ENCODE results near the gene LPP. TPM values are rescaled to one million over a fixed set of nuclear protein-coding genes. Genes with fewer than 3 reads are reported as not detected.

The LPP gene
- total and polyA plus RNA-seq, 2 of the 4 experiments (the other 2 are of a cell fraction), result 16.0 to 130 TPM

GRCh38 chr3:188899881-188900280 lies 745.9 kb downstream of the LPP start:
- Histone ChIP-seq H3K18ac (ENCODE audit: low read depth, low read length) (peak overlapping the region; percentile 50), H3K4me2 (ENCODE audit: low read depth, low read length) (no peak overlapping the region)
- BruUV-seq (replicated peaks), result no TSS peak

More at GRCh38 chr3:188899881-188900280, 745.9 kb downstream of the LPP start:
- Histone ChIP-seq H3K9me3 (ENCODE audit: control insufficient read depth, insufficient read depth, low read length) (no peaks in the 10 kb centered on the region), H3K79me1 (ENCODE audit: low read depth in 1 of 2, low read length in 2 of 2) (peaks cover 0 to 14% of the 10 kb centered on the region in 2 experiments; a peak in 3 of 4 replicates), H3K4me1 (ENCODE audit: control insufficient read depth, insufficient read depth, low read length) (peaks cover 14% of the 10 kb centered on the region), H3K9me1 (ENCODE audit: insufficient read depth, low read length) (peaks cover 21% of the 10 kb centered on the region), H4K8ac (ENCODE audit: low read depth in 2 of 2, low read length in 2 of 2) (peak overlapping the region in 1 of 2 experiments; percentile 1; a peak in 1 of 4 replicates), H2BK5ac (ENCODE audit: low read depth, low read length, poor library complexity, severe bottlenecking) (no peak overlapping the region), H2BK20ac (ENCODE audit: low read depth, low read length) (peak overlapping the region; percentile 23; the same call in 1 of the 2 replicates), H2BK120ac (ENCODE audit: low read depth, low read length) (peak overlapping the region; percentile 20; the same call in 1 of the 2 replicates), H3K9ac (ENCODE audit: low read depth, low read length) (no peak overlapping the region), H3K36me3 (ENCODE audit: control insufficient read depth, insufficient read depth, low read length) (no peaks in the 10 kb centered on the region; the same call in 1 of the 2 replicates), H2AFZ (replicated peaks; ENCODE audit: low read length, poor library complexity) (no peak overlapping the region), H4K5ac (ENCODE audit: low read depth, low read length) (no peak overlapping the region), H3K27me3 (ENCODE audit: control insufficient read depth, insufficient read depth, low read length) (no peaks in the 10 kb centered on the region), H3K4ac (ENCODE audit: low read depth, low read length) (peak overlapping the region; percentile 54; the same call in 1 of the 2 replicates), H3K14ac (replicated peaks; ENCODE audit: low read depth, low read length) (peak overlapping the region; percentile 73), H4K91ac (ENCODE audit: insufficient read depth, low read depth, low read length) (no peak overlapping the region), H2AK5ac (ENCODE audit: low read depth, low read length) (peak overlapping the region; percentile 7; the same call in 1 of the 2 replicates), H4K20me1 (ENCODE audit: insufficient read depth, low read length) (no peaks in the 10 kb centered on the region), H2BK15ac (ENCODE audit: low read depth, low read length) (peak overlapping the region; percentile 16; the same call in 1 of the 3 replicates), H3K56ac (ENCODE audit: extremely low read depth, insufficient read depth, low read length) (no peak overlapping the region), H3K4me3 (ENCODE audit: insufficient read depth, low read depth, low read length) (no peak overlapping the region), H3K23ac (ENCODE audit: low read depth, low read length) (0 out of 2 replicates have a peak overlapping the region, but pooled peaks have one; percentile 58), H2AK9ac (replicated peaks; ENCODE audit: low read depth, low read length, poor library complexity) (no peak overlapping the region), H3K27ac (ENCODE audit: insufficient read depth, low read length) (no peak overlapping the region)
- intact Hi-C loops (cut with micrococcal nuclease) (no loop called here), in situ Hi-C loops (cut with MboI; ENCODE audit: low sequenced_read_pairs) (no loop called here), dilution Hi-C loops (cut with HindIII; ENCODE audit: low sequenced_read_pairs, unreplicated experiment) (no loop called here)
- ChIA-PET POLR2A (ENCODE audit: unreplicated experiment) (no interaction called here), CTCF (interaction anchor here (0.8 kb wide), 1 partner anchor 329 kb away, joined by 5 read pairs; no protein-coding TSS in a partner anchor)
- ATAC-seq (ENCODE audit: low read depth), result no peak
- TF ChIP-seq ELK1 (IDR thresholded peaks at IDR 0.05; ENCODE audit: borderline replicate concordance, low read depth, low read length) (no peak), MAFK (IDR thresholded peaks at IDR 0.05; ENCODE audit: low read depth, low read length) (peak; percentile 10; the same call in 1 of the 2 replicates)
- no peak for DNase-seq
- WGBS, 2 experiments (ENCODE audit: extremely low coverage in 2 of 2, insufficient read length in 1 of 2), result 70% methylated on average over 4 of the region's 6 CpGs; no CpG with 5 or more reads in 1 of the 2 experiments
